Esophagus (tissue), 2 donors: ENCODE measurements around the gene FGFR2. TPM values are rescaled to one million over a fixed set of nuclear protein-coding genes. Genes with fewer than 3 reads are reported as not detected.

ENCODE experiments used
- H3K27ac ChIP-seq, 2 donors: one replicate each; pipeline ENCODE4 v1.5.1; 2013; ENCODE audit warnings: low read depth in 2 of 2, mild to moderate bottlenecking in 2 of 2, inconsistent platforms in 1 of 2, low read length in 1 of 2, moderate library complexity in 1 of 2
- H3K27me3 ChIP-seq, 2 donors: one replicate each; pipeline ENCODE4 v1.6.1; 2013; ENCODE audit warnings: low read length in 2 of 2, control low read depth in 1 of 2, mild to moderate bottlenecking in 1 of 2; ENCODE audit not compliant: insufficient read depth in 2 of 2, control insufficient read depth in 1 of 2
- H3K36me3 ChIP-seq, 2 donors: one replicate each; pipeline ENCODE4 v1.6.1; 2013; ENCODE audit warnings: low read length in 1 of 2; ENCODE audit not compliant: control insufficient read depth in 2 of 2, insufficient read depth in 2 of 2
- H3K4me1 ChIP-seq, 2 donors: one replicate each; pipeline ENCODE4 v1.6.1; 2013; ENCODE audit warnings: low read length in 1 of 2; ENCODE audit not compliant: control insufficient read depth in 2 of 2, insufficient read depth in 2 of 2
- H3K4me3 ChIP-seq, 2 donors: one replicate each; pipeline ENCODE4 v1.5.1; 2013; ENCODE audit warnings: low read length in 2 of 2, mild to moderate bottlenecking in 2 of 2, low read depth in 1 of 2, moderate library complexity in 1 of 2
- H3K9me3 ChIP-seq, 2 donors: one replicate each; pipeline ENCODE4 v1.6.1; 2013; ENCODE audit warnings: mild to moderate bottlenecking in 2 of 2, low read depth in 1 of 2, low read length in 1 of 2, moderate library complexity in 1 of 2; ENCODE audit not compliant: control insufficient read depth in 2 of 2, insufficient read depth in 1 of 2
- whole genome bisulfite sequencing, 2 donors: extraction: QIAGEN DNeasy Blood & Tissue Kit; methylation state at CpG; one replicate each; pipeline ENCODE4 v1.1.7; 2013; 5-methylcytosine and 5-hydroxymethylcytosine counted together
- polyA plus RNA-seq, 2 donors: library from polyadenylated mRNA; stranded (reverse); fragments of 200-250 nt; gene quantifications; one replicate each; pipeline ENCODE4 v1.2.3, GENCODE V29; 2013
- donor health status: healthy with polysubstance abuse.
- donor health status: Bipolar disorder and iron deficiency.

Gene FGFR2
- polyA plus RNA-seq, 2 donors, result 10.8 to 15.4 TPM

DNA sequence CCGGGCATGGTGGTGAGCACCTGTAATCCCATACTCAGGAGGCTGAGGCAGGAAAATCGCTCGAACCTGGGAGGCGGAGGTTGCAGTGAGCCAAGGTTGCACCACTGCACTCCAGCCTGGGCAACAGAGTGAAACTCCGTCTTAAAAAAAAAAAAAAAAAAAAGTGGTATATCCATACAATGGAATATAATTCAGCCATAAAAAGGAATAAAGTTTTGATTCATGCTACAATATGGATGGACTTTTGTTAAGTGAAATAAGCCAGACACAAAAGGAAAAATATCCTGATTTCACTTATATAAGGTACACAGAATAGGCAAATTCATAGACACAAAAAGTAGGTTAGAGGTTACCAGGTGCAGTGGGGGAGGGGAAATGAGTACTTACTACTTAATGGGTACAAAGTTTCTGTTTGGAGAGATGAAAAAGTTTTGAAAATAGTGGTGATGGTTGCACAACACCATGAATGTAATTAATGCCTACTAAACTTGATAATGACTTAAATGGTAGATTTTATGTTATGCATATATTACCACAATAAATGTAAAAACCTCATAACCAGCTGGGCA is 53.9 kb downstream of the FGFR2 start:
- peaks cover 3 to 4% of the 10 kb centered on the region in 2 donors for H3K4me1 ChIP-seq
- WGBS, 2 donors, result 97 to 98% methylated on average over 5 of the region's 5 CpGs
- H3K27ac ChIP-seq, result no peak overlapping the region
- no peaks in the 10 kb centered on the region for H3K27me3 ChIP-seq
- no peaks in the 10 kb centered on the region for H3K9me3 ChIP-seq
- H3K4me3 ChIP-seq, result no peak overlapping the region
- peaks cover 0 to under 1% of the 10 kb centered on the region in 2 donors for H3K36me3 ChIP-seq

DNA sequence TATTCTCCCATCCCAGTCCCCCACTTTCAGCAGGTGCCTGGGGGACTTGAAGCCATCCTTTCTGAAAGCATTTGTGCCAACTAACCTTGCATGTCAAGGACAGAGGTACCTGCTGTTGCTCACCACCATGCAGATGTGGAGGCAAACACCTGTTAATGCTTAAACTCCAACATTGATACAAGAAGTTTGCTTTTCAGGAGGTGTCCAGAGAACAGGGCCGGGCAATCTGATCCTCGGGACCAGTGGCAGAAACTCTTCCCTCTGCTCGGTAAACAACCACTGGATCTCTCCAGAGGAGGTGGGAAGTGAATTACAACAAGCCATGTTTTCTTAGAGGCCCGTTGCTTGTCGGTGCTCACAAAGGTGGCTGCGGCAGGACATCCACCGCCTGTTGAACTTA is 54.7 kb downstream of the FGFR2 start:
- Histone ChIP-seq H3K36me3 (peaks cover 0 to 2% of the 10 kb centered on the region in 2 donors), H3K9me3 (no peaks in the 10 kb centered on the region), H3K4me3 (no peak overlapping the region), H3K27ac (no peak overlapping the region), H3K4me1 (peaks cover 4% of the 10 kb centered on the region in 2 donors), H3K27me3 (no peaks in the 10 kb centered on the region)
- WGBS, 2 donors, result 77 to 87% methylated on average over 7 of the region's 7 CpGs

DNA sequence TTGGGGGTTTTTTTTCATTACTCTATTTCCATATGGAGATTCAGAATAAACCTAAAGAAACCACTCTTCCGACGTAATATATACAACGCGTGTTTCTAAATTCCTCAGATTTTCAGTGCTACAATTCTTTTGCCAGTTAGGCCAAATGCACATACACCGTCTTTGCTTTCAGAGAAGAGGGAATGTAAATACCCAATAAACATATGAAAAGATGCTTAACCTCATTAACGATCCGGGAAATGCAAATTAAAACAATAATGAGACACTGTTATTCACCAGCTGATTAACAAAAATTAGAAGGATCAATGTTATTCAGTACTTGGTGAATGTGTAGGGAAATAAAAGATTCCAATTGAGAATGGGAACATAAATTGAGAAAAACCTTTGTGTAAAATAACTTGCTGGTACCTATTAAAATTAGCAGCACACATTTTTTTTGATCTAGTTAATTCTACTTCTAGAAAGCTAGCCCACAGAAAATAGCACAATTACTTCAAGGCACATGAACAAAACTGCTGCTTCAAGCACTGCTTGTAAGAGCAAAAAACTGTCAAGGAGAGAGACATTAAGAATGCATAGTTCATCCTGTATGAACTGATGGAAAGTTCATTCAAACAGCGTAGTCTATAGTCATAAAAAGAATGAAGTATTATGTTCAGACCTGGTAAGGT is 56.7 kb downstream of the FGFR2 start:
- WGBS, 2 donors, result 72 to 75% methylated on average over 8 of the region's 8 CpGs
- peaks cover 0 to 4% of the 10 kb centered on the region in 2 donors for H3K4me1 ChIP-seq
- no peak overlapping the region for H3K27ac ChIP-seq
- no peaks in the 10 kb centered on the region for H3K9me3 ChIP-seq
- no peaks in the 10 kb centered on the region for H3K27me3 ChIP-seq
- H3K4me3 ChIP-seq, result no peak overlapping the region
- H3K36me3 ChIP-seq, result peaks cover 0 to 6% of the 10 kb centered on the region in 2 donors

GRCh38 chr10:121540732-121541395 is 57.4 kb downstream of the FGFR2 start:
- H3K9me3 ChIP-seq, result no peaks in the 10 kb centered on the region
- no peak overlapping the region for H3K4me3 ChIP-seq
- no peak overlapping the region for H3K27ac ChIP-seq
- peaks cover 0 to 6% of the 10 kb centered on the region in 2 donors for H3K36me3 ChIP-seq
- WGBS, 2 donors, result 35 to 44% methylated on average over 6 of the region's 6 CpGs
- H3K4me1 ChIP-seq, result peaks cover 0 to 4% of the 10 kb centered on the region in 2 donors
- H3K27me3 ChIP-seq, result no peaks in the 10 kb centered on the region

DNA sequence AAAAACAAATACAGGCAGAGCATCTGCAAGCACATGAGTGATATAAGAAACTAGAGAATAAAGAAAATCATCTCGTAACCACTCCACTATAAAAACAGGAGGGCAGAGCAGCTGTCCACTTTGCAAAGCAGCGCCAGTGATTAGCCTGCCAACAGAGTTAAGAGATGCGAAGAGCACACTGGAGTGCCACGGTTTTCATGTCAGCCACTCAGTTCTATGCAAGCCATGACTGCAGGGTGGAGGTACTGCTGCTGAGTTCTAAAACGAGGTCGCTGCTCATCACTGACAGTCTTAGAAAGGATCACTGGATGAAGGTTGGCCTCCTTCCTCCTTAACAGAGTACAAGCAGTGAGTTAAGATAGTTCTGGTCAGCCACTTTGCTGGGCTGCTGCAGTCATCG is 58.5 kb downstream of the FGFR2 start:
- Histone ChIP-seq H3K27ac (no peak overlapping the region), H3K27me3 (no peaks in the 10 kb centered on the region), H3K36me3 (peaks cover 0 to 6% of the 10 kb centered on the region in 2 donors), H3K9me3 (no peaks in the 10 kb centered on the region), H3K4me3 (no peak overlapping the region), H3K4me1 (peaks cover 0 to 4% of the 10 kb centered on the region in 2 donors)
- 80 to 82% methylated on average over 7 of the region's 7 CpGs for WGBS, 2 donors

GRCh38 chr10:121536310-121536913 is 61.8 kb downstream of the FGFR2 start:
- 35 to 50% methylated on average over 8 of the region's 8 CpGs for WGBS, 2 donors
- Histone ChIP-seq H3K27me3 (no peaks in the 10 kb centered on the region), H3K36me3 (peaks cover 0 to 6% of the 10 kb centered on the region in 2 donors), H3K4me3 (no peak overlapping the region), H3K27ac (peak overlapping the region in 1 of 2 donors; percentile 27), H3K9me3 (no peaks in the 10 kb centered on the region), H3K4me1 (peaks cover 4 to 10% of the 10 kb centered on the region in 2 donors)

- 85 to 89% methylated on average over 8 of the region's 8 CpGs for WGBS, 2 donors
- Histone ChIP-seq H3K9me3 (no peaks in the 10 kb centered on the region), H3K27me3 (no peaks in the 10 kb centered on the region), H3K36me3 (peaks cover 0 to 6% of the 10 kb centered on the region in 2 donors), H3K4me1 (peaks cover 4 to 10% of the 10 kb centered on the region in 2 donors), H3K27ac (no peak overlapping the region), H3K4me3 (no peak overlapping the region)
These were observed 62.9 kb downstream of the FGFR2 start for GRCh38 chr10:121535381-121535780.

GRCh38 chr10:121532292-121532864 is 65.9 kb downstream of the FGFR2 start:
- Histone ChIP-seq H3K4me3 (no peak overlapping the region), H3K9me3 (no peaks in the 10 kb centered on the region), H3K27ac (peak overlapping the region in 1 of 2 donors; percentile 27), H3K27me3 (no peaks in the 10 kb centered on the region), H3K36me3 (peaks cover 0 to under 1% of the 10 kb centered on the region in 2 donors), H3K4me1 (peaks cover 0 to 10% of the 10 kb centered on the region in 2 donors)
- 54 to 61% methylated on average over 13 of the region's 13 CpGs for WGBS, 2 donors

DNA sequence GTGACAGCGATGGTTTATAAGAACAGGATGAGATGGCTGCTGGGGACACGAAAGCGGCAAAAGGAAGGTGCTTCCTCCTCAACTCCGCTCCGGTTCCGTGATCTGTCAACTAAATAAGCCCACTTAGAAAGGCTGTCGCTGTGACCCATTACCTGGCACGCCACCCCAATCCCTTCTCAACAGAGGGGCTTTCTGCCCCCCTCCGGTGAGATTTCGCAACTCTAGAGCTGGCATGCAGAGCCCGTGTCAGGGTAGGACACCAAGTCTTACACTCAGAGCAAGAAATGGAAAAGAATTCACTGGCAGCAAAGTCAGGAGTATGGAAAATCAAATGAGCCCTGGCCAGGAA is 66.4 kb downstream of the FGFR2 start:
- H3K4me1 ChIP-seq, result peaks cover 0 to 10% of the 10 kb centered on the region in 2 donors
- H3K27ac ChIP-seq, result peak overlapping the region in 1 of 2 donors; percentile 17
- 77 to 83% methylated on average over 11 of the region's 11 CpGs for WGBS, 2 donors
- no peaks in the 10 kb centered on the region for H3K27me3 ChIP-seq
- H3K9me3 ChIP-seq, result no peaks in the 10 kb centered on the region
- H3K4me3 ChIP-seq, result no peak overlapping the region
- no peaks in the 10 kb centered on the region for H3K36me3 ChIP-seq
